ENCODE data around the gene RAP1GDS1. TPM values are rescaled to one million over a fixed set of nuclear protein-coding genes. Genes with fewer than 3 reads are reported as not detected.
"Not testable (repeated sequence)": the region's sequence is repeated elsewhere in the genome, so short reads cannot be mapped to it uniquely, and the experiment has no call there.

RAP1GDS1 gene
- total RNA-seq, 1 donor from 2014 or later = 121 TPM

DNA sequence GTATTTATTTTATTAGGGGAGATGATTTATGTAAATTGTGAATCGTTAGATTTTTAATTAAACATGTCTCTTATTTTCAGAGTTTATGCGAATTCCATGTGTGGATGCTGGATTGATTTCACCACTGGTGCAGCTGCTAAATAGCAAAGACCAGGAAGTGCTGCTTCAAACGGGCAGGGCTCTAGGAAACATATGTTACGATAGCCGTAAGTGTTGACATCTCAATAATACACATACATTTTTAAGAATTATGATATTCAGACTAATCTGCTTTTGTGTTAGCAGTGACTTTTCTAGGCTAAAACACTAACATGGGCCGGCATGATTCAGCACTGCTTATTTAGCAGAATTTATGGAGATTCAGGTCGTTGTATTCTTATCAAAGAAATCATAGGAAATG lies 91.2 kb downstream of the RAP1GDS1 start:
- Mint-ChIP-seq H3K9me3 (ENCODE audit: unreplicated experiment) (peaks cover 1% of the 10 kb centered on the region), H3K27ac (ENCODE audit: unreplicated experiment) (no peak overlapping the region), H3K4me1 (ENCODE audit: low read depth, unreplicated experiment) (peaks cover 5% of the 10 kb centered on the region), H3K27me3 (ENCODE audit: unreplicated experiment) (peaks cover 2% of the 10 kb centered on the region), H3K36me3 (ENCODE audit: unreplicated experiment) (peaks cover 4% of the 10 kb centered on the region), H3K4me3 (ENCODE audit: unreplicated experiment) (no peak overlapping the region)
- DNase-seq = no peak
- TF ChIP-seq, protein P1, sequence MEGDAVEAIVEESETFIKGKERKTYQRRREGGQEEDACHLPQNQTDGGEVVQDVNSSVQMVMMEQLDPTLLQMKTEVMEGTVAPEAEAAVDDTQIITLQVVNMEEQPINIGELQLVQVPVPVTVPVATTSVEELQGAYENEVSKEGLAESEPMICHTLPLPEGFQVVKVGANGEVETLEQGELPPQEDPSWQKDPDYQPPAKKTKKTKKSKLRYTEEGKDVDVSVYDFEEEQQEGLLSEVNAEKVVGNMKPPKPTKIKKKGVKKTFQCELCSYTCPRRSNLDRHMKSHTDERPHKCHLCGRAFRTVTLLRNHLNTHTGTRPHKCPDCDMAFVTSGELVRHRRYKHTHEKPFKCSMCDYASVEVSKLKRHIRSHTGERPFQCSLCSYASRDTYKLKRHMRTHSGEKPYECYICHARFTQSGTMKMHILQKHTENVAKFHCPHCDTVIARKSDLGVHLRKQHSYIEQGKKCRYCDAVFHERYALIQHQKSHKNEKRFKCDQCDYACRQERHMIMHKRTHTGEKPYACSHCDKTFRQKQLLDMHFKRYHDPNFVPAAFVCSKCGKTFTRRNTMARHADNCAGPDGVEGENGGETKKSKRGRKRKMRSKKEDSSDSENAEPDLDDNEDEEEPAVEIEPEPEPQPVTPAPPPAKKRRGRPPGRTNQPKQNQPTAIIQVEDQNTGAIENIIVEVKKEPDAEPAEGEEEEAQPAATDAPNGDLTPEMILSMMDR (IDR thresholded peaks at IDR 0.05; ENCODE audit: partially characterized antibody, unreplicated experiment) = no peak

DNA sequence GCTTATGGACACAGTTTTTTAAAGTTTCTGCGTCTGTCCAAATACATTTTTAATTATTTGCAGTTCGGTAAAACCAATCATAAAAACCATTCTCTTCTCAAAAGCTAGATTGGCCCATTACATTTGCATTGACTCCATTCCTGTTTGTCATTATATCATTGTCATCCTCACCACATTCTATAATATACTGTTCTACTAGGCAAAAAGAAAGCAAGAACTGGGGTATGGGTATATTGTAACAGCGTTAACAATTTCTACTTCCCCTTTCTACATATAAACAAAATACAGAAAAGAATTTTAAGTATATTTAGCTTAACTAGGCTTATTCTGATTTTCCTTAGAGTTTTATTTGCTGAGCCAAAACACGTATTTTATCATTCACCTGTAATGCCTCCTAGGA lies 91.8 kb downstream of the RAP1GDS1 start:
- DNase-seq = no peak
- TF ChIP-seq, protein P1 (IDR thresholded peaks at IDR 0.05; ENCODE audit: partially characterized antibody, unreplicated experiment) = no peak
- Mint-ChIP-seq H3K36me3 (ENCODE audit: unreplicated experiment) (peaks cover 4% of the 10 kb centered on the region), H3K9me3 (ENCODE audit: unreplicated experiment) (peaks cover 1% of the 10 kb centered on the region), H3K4me3 (ENCODE audit: unreplicated experiment) (no peak overlapping the region), H3K27ac (ENCODE audit: unreplicated experiment) (no peak overlapping the region), H3K27me3 (ENCODE audit: unreplicated experiment) (peaks cover 2% of the 10 kb centered on the region), H3K4me1 (ENCODE audit: low read depth, unreplicated experiment) (peaks cover 5% of the 10 kb centered on the region)

DNA sequence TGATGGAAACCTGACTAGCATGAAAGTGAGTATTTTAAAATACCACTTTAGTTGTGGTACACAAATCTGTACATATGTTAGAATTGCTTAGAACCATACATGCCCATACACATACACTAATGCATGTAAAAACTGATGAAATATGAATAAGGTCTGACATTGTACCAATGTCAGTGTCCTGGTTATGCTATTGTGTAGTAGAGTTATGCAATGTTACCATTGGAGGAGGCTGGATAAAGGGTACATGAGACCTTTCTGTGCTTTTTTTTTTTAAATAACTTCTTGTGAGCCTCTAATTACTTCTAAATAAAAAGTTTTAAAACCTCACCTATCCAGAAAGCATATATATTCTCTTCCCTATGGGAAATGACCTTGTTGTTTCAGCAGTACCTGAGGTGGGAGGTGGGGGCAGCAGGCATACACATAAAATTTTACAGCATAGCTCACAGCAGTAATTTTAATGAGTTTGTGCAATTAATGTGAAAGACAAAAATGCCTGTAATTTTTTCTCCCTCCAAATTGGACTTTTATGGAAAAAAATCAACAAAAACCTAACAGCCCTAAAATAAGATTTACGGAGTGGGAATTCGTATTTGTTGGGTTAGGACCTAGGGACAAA lies 97.6 kb downstream of the RAP1GDS1 start:
- Mint-ChIP-seq H3K9me3 (ENCODE audit: unreplicated experiment) (no peaks in the 10 kb centered on the region), H3K4me3 (ENCODE audit: unreplicated experiment) (no peak overlapping the region), H3K27ac (ENCODE audit: unreplicated experiment) (no peak overlapping the region), H3K4me1 (ENCODE audit: low read depth, unreplicated experiment) (peaks cover 4% of the 10 kb centered on the region), H3K27me3 (ENCODE audit: unreplicated experiment) (no peaks in the 10 kb centered on the region), H3K36me3 (ENCODE audit: unreplicated experiment) (no peaks in the 10 kb centered on the region)
- TF ChIP-seq, protein P1 (IDR thresholded peaks at IDR 0.05; ENCODE audit: partially characterized antibody, unreplicated experiment) = no peak
- DNase-seq = no peak

DNA sequence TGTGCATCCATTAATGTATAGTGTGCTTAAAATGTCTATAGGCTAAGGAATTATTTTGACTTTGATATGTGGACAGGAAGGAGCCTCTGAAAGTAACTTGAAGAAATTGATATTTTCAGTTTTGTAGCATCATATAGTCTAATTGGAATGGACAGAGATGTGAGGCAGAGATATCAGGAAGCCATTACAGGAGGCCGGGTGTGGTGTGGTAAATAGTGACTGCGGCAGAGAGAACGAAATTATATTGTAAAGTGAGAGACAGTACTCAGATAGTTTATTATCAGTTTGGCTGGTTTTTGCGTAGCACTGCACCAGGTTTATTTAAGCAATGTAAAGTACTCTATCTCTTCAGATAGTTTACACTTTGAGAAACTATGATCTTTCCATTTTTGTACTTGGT lies 98.5 kb downstream of the RAP1GDS1 start:
- TF ChIP-seq, protein P1 (IDR thresholded peaks at IDR 0.05; ENCODE audit: partially characterized antibody, unreplicated experiment) = no peak

DNA sequence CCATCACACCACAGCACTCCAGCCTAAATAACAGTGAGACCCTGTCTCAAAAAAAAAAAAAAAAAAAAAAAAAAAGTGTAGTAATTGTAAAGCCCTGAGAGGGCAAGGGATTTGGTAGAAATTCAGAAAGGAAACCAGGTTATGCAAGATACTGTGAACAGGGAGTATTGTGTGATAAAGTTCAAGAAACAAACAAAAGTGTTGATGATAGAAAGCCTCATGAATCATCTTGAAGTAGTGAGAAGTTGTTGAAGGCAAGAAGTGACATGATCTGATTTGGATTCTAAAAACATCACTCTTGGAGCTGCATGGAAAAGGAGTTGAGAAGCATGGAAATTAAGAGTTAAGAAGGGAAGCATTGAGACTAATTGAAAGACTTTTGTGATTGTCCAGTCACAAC lies 102.2 kb downstream of the RAP1GDS1 start:
- no peaks in the 10 kb centered on the region for H3K4me1 Mint-ChIP-seq (ENCODE audit: low read depth, unreplicated experiment)
- DNase-seq = no peak
- no peak overlapping the region for H3K27ac Mint-ChIP-seq (ENCODE audit: unreplicated experiment)
- H3K36me3 Mint-ChIP-seq (ENCODE audit: unreplicated experiment) = peaks cover 22% of the 10 kb centered on the region
- H3K27me3 Mint-ChIP-seq (ENCODE audit: unreplicated experiment) = peaks cover 3% of the 10 kb centered on the region
- peaks cover 10% of the 10 kb centered on the region for H3K9me3 Mint-ChIP-seq (ENCODE audit: unreplicated experiment)
- H3K4me3 Mint-ChIP-seq (ENCODE audit: unreplicated experiment) = no peak overlapping the region
- TF ChIP-seq, protein P1 (IDR thresholded peaks at IDR 0.05; ENCODE audit: partially characterized antibody, unreplicated experiment) = no peak

More for the DNA sequence above, 98.5 kb downstream of the RAP1GDS1 start:
- DNase-seq = no peak
- Mint-ChIP-seq H3K27me3 (ENCODE audit: unreplicated experiment) (no peaks in the 10 kb centered on the region), H3K4me1 (ENCODE audit: low read depth, unreplicated experiment) (peaks cover 4% of the 10 kb centered on the region), H3K9me3 (ENCODE audit: unreplicated experiment) (no peaks in the 10 kb centered on the region), H3K4me3 (ENCODE audit: unreplicated experiment) (no peak overlapping the region), H3K36me3 (ENCODE audit: unreplicated experiment) (no peaks in the 10 kb centered on the region), H3K27ac (ENCODE audit: unreplicated experiment) (no peak overlapping the region)

DNA sequence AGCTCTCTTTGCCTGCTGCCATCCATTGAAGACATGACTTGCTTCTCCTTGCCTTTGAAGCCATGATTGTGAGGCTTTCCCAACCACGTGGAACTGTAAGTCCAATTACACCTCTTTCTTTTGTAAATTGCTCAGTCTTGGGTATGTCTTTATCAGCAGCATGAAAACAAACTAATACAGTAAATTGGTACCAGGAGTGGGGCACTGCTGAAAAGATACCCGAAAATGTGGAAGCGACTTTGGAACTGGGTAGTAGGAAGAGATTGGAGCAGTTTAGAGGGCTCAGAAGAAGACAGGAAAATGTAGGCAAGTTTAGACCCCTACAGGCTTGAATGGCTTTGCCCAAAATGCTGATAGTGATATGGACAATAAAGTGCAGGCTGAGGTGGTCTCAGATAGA lies 105.1 kb downstream of the RAP1GDS1 start:
- Mint-ChIP-seq H3K36me3 (ENCODE audit: unreplicated experiment) (peaks cover 36% of the 10 kb centered on the region), H3K9me3 (ENCODE audit: unreplicated experiment) (peaks cover 11% of the 10 kb centered on the region)
- H3K27me3 Mint-ChIP-seq (ENCODE audit: unreplicated experiment); H3K4me1 Mint-ChIP-seq (ENCODE audit: low read depth, unreplicated experiment); DNase-seq; H3K4me3 Mint-ChIP-seq (ENCODE audit: unreplicated experiment); H3K27ac Mint-ChIP-seq (ENCODE audit: unreplicated experiment): not testable (repeated sequence)

DNA sequence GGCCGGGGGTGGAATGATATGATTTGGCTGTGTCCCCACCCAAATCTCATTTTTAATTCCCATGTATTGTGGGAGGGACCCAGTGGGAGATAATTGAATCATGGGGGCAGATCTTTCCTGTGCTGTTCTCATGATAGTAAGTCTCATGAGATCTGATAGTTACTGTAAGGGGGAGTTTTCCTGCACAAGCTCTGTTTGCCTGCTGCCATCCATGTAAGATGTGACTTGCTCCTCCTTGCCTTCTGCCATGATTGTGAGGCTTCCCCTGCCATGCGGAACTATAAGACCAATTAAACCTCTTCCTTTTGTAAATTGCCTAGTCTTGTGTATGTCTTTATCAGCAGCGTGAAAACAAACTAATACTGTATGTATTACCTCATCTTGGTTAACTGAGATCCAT lies 106.8 kb downstream of the RAP1GDS1 start:
- H3K27ac Mint-ChIP-seq (ENCODE audit: unreplicated experiment); H3K4me1 Mint-ChIP-seq (ENCODE audit: low read depth, unreplicated experiment); H3K27me3 Mint-ChIP-seq (ENCODE audit: unreplicated experiment); DNase-seq; H3K4me3 Mint-ChIP-seq (ENCODE audit: unreplicated experiment): not testable (repeated sequence)
- Mint-ChIP-seq H3K9me3 (ENCODE audit: unreplicated experiment) (peaks cover 11% of the 10 kb centered on the region), H3K36me3 (ENCODE audit: unreplicated experiment) (peaks cover 36% of the 10 kb centered on the region)
